B cell (primary cell): Measurements from ENCODE around the gene RBM41. TPM values are rescaled to one million over a fixed set of nuclear protein-coding genes. Genes with fewer than 3 reads are reported as not detected.

Source experiments
- ATAC-seq: fragments of 200-7000 bp; cut with Tn5 transposase; one replicate; pipeline ENCODE4 v1.10.0; 2021; ENCODE audit warnings: low read depth, mild to moderate bottlenecking, moderate number of reproducible peaks, moderate library complexity
- CTCF ChIA-PET: fragments of 350-600 bp; sonication (Branson Sonifier 250); formaldehyde crosslinking; loops from one replicate; lab custom pipeline; 2021; ENCODE audit warnings: antibody characterized with exemption, inconsistent platforms; lab: Charles Lee
- POLR2A ChIA-PET: fragments of 350-600 bp; sonication (Branson Sonifier 250); formaldehyde crosslinking; loops from one replicate; lab custom pipeline; 2021; ENCODE audit warnings: antibody characterized with exemption; lab: Charles Lee
- DNase-seq: peaks from one replicate; pipeline ENCODE4 v3.0.0; 2013
- H2AFZ ChIP-seq: 2 replicates; pipeline ENCODE4 v1.6.1; 2012; ENCODE audit warnings: mild to moderate bottlenecking, low read depth, low read length; ENCODE audit not compliant: insufficient read depth, poor library complexity, severe bottlenecking
- H3K27ac ChIP-seq, 2 donors: 1 replicate in 1 of 2; 2 replicates in 1 of 2; pipeline ENCODE4 v1.5.1; 2012 to 2013; ENCODE audit warnings: low read length in 2 of 2, mild to moderate bottlenecking in 2 of 2, moderate library complexity in 1 of 2
- H3K27me3 ChIP-seq, 4 experiments: fragments of 200-600 bp in 1 of 4; sonication (generic) in 1 of 4; replicated peaks in 1 of 4; 1 replicate in 2 of 4; 2 replicates in 2 of 4; pipeline versions ENCODE4 v1.6.1 to v1.7.0; 2013 to 2016; ENCODE audit warnings: low read length in 3 of 4, mild to moderate bottlenecking in 2 of 4, mixed read lengths in 1 of 4, moderate library complexity in 1 of 4; ENCODE audit not compliant: insufficient read depth in 4 of 4, control insufficient read depth in 3 of 4; ENCODE audit errors: control extremely low read depth in 1 of 4
- H3K36me3 ChIP-seq, 2 experiments: replicated peaks in 1 of 2; 1 replicate in 1 of 2; 2 replicates in 1 of 2; pipeline versions ENCODE4 v1.6.1 to v1.7.1; 2013; ENCODE audit warnings: low read length in 1 of 2; ENCODE audit not compliant: insufficient read depth in 2 of 2, control insufficient read depth in 1 of 2; ENCODE audit errors: control extremely low read depth in 1 of 2, extremely low read depth in 1 of 2
- H3K4me1 ChIP-seq, 2 donors: fragments of 200-600 bp in 1 of 2; sonication (generic) in 1 of 2; 1 replicate in 1 of 2; 2 replicates in 1 of 2; pipeline versions ENCODE4 v1.5.1 to v1.6.1; 2013 to 2017; ENCODE audit warnings: low read length in 2 of 2; ENCODE audit not compliant: control insufficient read depth in 2 of 2, insufficient read depth in 2 of 2
- H3K4me2 ChIP-seq: replicated peaks from 2 replicates; pipeline ENCODE3; 2012; ENCODE audit warnings: mild to moderate bottlenecking, low read depth, low read length; ENCODE audit not compliant: poor library complexity, severe bottlenecking
- H3K4me3 ChIP-seq, 5 experiments: fragments of 200-600 bp in 1 of 5; sonication (generic) in 1 of 5; 1 replicate in 3 of 5; 2 replicates in 2 of 5; pipeline versions ENCODE4 v1.5.1 to v1.7.0; 2011 to 2016; ENCODE audit warnings: low read length in 4 of 5, mild to moderate bottlenecking in 4 of 5, low read depth in 2 of 5, control low read depth in 1 of 5, moderate library complexity in 1 of 5; ENCODE audit not compliant: insufficient read depth in 1 of 5; ENCODE audit errors: control extremely low read depth in 1 of 5, extremely low read depth in 1 of 5
- H3K79me2 ChIP-seq: fragments of 200-600 bp; sonication (generic); one replicate; pipeline ENCODE4 v1.6.0; 2016; ENCODE audit warnings: low read length; ENCODE audit not compliant: control insufficient read depth, insufficient read depth
- H3K9ac ChIP-seq: fragments of 200-600 bp; sonication (generic); 2 replicates; pipeline ENCODE4 v1.6.1; 2017; ENCODE audit warnings: mild to moderate bottlenecking, low read length, moderate library complexity
- H3K9me3 ChIP-seq, 3 donors: one replicate each; pipeline versions ENCODE4 v1.6.1 to v1.7.1; 2013; ENCODE audit warnings: low read length in 2 of 3; ENCODE audit not compliant: control insufficient read depth in 2 of 3, insufficient read depth in 1 of 3; ENCODE audit errors: control extremely low read depth in 1 of 3
- H4K20me1 ChIP-seq: 2 replicates; pipeline ENCODE4 v1.6.0; 2012; ENCODE audit warnings: mild to moderate bottlenecking, low read length; ENCODE audit not compliant: insufficient read depth, control insufficient read depth, poor library complexity, severe bottlenecking
- H3K27ac Mint-ChIP-seq: one replicate; pipeline ENCODE4 v1.8.0; 2021; ENCODE audit warnings: mixed read lengths
- H3K27me3 Mint-ChIP-seq: one replicate; pipeline ENCODE4 v1.8.0; 2021; ENCODE audit warnings: mixed read lengths
- H3K4me1 Mint-ChIP-seq: one replicate; pipeline ENCODE4 v1.8.0; 2021; ENCODE audit warnings: mixed read lengths
- H3K4me3 Mint-ChIP-seq: one replicate; pipeline ENCODE4 v1.8.0; 2021; ENCODE audit warnings: mixed read lengths
- H3K9me3 Mint-ChIP-seq: one replicate; pipeline ENCODE4 v1.8.0; 2022; ENCODE audit warnings: mixed read lengths; ENCODE audit not compliant: insufficient read depth
- CTCF ChIP-seq: fragments of 200-600 bp; IDR thresholded peaks from one replicate; pipeline ENCODE4 v1.8.0; 2022; ENCODE audit warnings: antibody characterized with exemption, mild to moderate bottlenecking
- EZH2 ChIP-seq: IDR thresholded peaks from 2 replicates; pipeline ENCODE4 v1.6.1; 2012; ENCODE audit warnings: borderline replicate concordance, low read depth, mild to moderate bottlenecking, moderate library complexity, low read length; ENCODE audit not compliant: insufficient read depth, poor library complexity, severe bottlenecking
- WGBS: methylation state at CpG from one replicate; pipeline ENCODE4 v1.1.5; 2013; ENCODE audit warnings: missing lambda C conversion rate; ENCODE audit not compliant: insufficient coverage; 5-methylcytosine and 5-hydroxymethylcytosine counted together
- intact Hi-C: fragments of 100-400 bp; cut with micrococcal nuclease; formaldehyde crosslinking; loops from one replicate; pipeline ENCODE4 v1.10.0; 2022
- polyA plus RNA-seq: library from polyadenylated mRNA; depleted of rRNA; stranded (reverse); fragments of >200 nt; gene quantifications from 2 replicates; pipeline ENCODE4 v1.2.3, GENCODE V29; 2012
- total RNA-seq, 2 donors: library from RNA; stranded (reverse); fragments of 120-200 nt in 1 of 2; gene quantifications; 1 replicate in 1 of 2; 2 replicates in 1 of 2; pipeline versions ENCODE4 v1.2.3 to v1.2.4, GENCODE V29; 2013 to 2022

Gene RBM41
- total and polyA plus RNA-seq, 2 donors (not counting 1 experiment from before 2014, with no cell fraction given), result 5.2 to 32.5 TPM

- Histone ChIP-seq H3K27ac (no peak overlapping the region), H2AFZ (no peak overlapping the region), H3K4me3 (no peak overlapping the region), H3K4me2 (no peak overlapping the region), H3K4me1 (no peaks in the 10 kb centered on the region), H4K20me1 (no peaks in the 10 kb centered on the region), H3K9ac (no peak overlapping the region), H3K79me2 (no peaks in the 10 kb centered on the region), H3K36me3 (peaks cover 0 to 5% of the 10 kb centered on the region in 2 experiments), H3K9me3 (no peaks in the 10 kb centered on the region), H3K27me3 (no peaks in the 10 kb centered on the region)
- DNase-seq (no peak), ATAC-seq (no peak)
- H3K4me3 Mint-ChIP-seq, result no peak overlapping the region
- H3K27ac Mint-ChIP-seq, result no peak overlapping the region
- no peaks in the 10 kb centered on the region for H3K9me3 Mint-ChIP-seq
- peaks cover 15% of the 10 kb centered on the region for H3K4me1 Mint-ChIP-seq
- ChIA-PET CTCF (no interaction called here), POLR2A (no interaction called here)
- H3K27me3 Mint-ChIP-seq, result no peaks in the 10 kb centered on the region
- no CpG with 5 or more reads among the region's 1 CpG for WGBS
- no peak for TF ChIP-seq CTCF
- TF ChIP-seq EZH2, result no peak
- intact Hi-C loops, result no loop called here
These were observed 11.2 kb downstream of the RBM41 start for GRCh38 chrX:107107459-107107858.

GRCh38 chrX:107102980-107103379, 15.6 kb downstream of the RBM41 start:
- ChIA-PET CTCF (no interaction called here), POLR2A (no interaction called here)
- Histone ChIP-seq H3K9me3 (no peaks in the 10 kb centered on the region), H3K79me2 (no peaks in the 10 kb centered on the region), H4K20me1 (no peaks in the 10 kb centered on the region), H3K4me1 (no peaks in the 10 kb centered on the region), H3K4me3 (no peak overlapping the region), H3K27me3 (no peaks in the 10 kb centered on the region), H3K9ac (no peak overlapping the region), H3K27ac (no peak overlapping the region), H3K36me3 (peaks cover 0 to 3% of the 10 kb centered on the region in 2 experiments), H3K4me2 (no peak overlapping the region), H2AFZ (no peak overlapping the region)
- Mint-ChIP-seq H3K4me3 (no peak overlapping the region), H3K27ac (no peak overlapping the region), H3K4me1 (peaks cover 7% of the 10 kb centered on the region), H3K9me3 (no peaks in the 10 kb centered on the region), H3K27me3 (no peaks in the 10 kb centered on the region)
- ATAC-seq (no peak), DNase-seq (no peak)
- no peak for TF ChIP-seq CTCF
- no peak for TF ChIP-seq EZH2
- intact Hi-C loops, result no loop called here
- WGBS, result no CpG with 5 or more reads among the region's 1 CpG
